Measurements from ENCODE around the gene PAK4.

PAK4 gene

DNA sequence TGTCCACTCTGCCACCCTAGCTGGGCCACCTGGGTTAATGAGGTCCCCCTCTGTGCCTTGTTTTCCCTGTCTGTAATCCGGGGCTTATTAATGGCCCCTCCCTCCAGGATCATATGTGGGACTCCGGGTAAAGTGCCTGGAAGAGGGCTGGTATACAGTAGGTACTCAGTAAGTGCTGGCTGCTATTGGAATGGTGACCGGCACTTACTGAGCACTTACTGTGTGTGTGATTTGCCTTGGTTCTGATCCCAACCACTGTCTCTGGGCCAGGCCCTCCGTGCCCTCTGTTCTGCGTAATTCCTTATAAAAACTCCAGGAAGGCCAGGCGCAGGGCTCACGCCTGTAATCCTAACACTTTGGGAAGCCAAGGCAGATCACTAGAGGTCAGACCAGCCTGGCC is 40.3 kb downstream of the PAK4 start:
- no peak for DNase-seq (ENCODE audit: low read depth, low spot score)

DNA sequence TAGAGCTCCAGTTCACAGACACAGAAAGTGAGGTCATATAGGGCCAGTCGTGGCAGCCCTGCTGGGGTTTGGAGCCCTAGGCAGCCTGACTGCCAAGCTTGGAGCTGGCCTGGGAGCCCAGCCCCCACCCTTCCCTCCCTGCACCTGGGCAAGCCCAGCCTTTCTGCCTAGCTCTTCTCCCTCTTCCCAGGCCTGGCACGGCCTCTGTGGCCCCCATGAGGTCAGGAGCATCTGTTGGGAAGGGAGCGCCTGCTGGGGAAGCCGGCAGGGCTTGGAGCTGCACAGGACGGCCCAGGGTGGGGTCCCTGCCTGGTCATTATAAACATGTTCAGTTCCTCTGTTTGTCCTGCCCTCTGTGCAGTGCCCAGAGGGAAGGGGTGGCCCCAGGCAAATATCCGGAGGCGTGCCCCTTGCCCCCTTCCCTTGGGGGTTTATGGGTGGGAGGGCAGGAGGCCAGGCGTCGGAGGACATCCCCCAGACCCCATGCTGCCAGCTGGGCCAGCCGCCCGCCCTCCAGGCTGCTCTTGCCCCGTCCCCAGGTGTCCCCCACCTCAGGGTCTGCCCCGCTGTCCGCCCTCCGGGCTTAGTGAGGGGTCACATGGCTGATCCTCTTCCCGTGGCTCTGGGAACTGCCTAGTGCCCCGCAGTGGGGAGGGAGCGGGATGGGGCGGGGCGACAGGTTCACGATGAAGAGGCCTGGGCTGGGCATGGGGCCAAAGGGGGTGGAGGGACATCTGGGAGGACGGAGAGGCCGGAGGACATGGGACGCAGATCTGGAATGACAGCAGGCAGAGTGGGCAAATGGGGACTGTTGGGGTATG is 41.2 kb downstream of the PAK4 start:
- DNase-seq (ENCODE audit: low read depth, low spot score): no peak

DNA sequence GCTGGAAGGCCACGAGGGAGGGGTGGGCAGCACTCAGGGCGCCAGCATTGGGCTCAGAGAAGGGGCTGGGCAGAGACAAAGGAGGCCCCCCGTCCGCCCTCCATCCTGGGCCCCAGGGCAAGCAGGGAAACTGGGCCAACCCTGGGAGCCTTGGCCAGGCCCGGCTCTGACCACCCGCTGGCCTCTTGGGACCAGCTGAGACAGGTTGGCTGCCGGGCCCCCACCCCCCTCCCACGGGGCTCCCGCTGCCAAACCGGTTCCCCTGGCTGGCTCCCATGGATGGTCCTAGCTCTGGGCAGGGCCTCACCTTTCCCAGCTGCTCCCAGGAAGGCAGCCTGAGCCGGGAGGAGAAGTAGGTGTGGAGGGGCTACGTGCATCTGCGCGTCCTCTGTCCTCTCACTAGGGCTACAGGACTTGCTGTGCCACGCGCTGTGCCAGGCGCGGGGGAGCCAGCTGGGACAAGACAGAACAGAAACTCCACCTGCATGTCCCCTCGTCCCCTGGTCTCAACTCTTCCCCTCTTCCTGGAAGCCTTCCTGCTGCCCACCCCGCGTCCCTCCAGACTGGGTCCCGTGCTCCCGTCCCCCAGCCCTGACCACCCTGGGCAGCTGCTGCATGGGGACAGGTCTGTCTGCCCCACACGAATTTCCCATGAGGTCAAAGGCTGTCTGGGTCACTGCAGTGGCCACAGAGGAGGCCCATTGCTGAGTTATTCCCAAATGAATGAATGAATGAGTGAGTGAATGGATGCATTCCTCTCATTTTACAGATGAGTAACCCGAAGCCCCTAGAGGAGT is 42.1 kb downstream of the PAK4 start:
- no peak for DNase-seq (ENCODE audit: low read depth, low spot score)

DNA sequence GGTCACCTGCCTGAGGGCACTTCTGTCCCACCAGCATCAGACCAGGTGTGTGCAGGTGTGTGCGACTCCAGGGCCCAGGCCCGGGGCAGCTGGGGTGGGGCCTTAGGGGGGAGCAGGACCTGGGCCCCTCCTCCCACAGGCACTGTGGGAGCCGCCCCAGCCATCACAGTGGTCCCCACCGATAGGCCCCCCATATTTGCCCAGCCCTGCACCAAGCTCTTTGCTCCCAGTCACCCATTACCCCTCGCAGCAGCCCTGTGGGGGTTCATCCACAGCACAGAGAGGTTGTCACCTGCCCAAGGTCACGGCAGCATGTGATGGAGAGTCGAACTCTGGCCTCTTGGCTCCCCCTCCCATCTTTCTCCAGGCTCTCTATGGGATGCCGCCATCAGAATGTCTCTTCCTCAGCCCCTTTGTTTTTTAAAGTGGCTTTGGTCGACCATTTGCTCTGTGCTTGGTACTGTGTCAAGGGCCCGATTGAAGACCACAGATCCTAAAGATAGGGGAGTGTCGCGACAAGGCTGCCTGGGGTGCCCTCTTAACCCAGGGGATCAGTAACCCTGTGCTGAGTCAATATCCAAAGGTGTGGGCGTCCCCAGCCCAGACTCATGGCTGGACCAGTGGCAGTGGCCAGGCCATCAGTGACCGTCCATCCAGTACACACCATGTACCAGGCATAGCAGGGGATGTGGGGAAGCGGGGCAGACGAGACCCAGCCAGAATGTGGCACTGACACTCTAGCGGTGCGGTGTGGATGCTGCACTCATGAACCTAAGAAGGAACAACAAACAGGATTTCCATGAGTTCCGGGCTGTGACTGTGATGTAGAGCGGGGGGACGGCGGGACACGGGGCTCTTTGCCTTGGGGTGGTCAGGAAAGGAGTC is 42.9 kb downstream of the PAK4 start:
- no peak for DNase-seq (ENCODE audit: low read depth, low spot score)

DNA sequence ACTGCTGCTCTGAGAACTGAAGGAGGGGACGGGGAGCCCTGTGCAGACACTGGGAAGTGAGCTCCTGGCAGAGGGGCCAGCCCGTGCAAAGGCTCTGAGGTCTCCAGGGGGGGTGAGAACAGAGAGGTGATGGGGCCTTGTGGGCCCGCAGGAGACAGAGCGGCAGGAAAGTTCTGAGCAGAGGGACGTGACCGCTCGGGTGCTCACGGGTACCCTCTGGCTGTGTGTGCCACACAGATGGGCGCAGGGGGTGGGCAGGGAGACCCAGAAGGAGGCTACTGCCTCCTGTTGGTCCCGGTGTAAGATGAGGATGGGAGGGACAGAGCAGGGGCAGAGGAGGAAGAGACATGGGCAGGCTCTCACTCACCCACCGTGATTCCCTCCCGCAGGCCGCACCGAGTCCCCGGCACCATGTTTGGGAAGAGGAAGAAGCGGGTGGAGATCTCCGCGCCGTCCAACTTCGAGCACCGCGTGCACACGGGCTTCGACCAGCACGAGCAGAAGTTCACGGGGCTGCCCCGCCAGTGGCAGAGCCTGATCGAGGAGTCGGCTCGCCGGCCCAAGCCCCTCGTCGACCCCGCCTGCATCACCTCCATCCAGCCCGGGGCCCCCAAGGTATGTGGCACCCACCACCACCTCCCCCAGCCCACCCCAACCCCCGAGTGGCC is 43.7 kb downstream of the PAK4 start:
- DNase-seq (ENCODE audit: low read depth, low spot score): no peak

DNA sequence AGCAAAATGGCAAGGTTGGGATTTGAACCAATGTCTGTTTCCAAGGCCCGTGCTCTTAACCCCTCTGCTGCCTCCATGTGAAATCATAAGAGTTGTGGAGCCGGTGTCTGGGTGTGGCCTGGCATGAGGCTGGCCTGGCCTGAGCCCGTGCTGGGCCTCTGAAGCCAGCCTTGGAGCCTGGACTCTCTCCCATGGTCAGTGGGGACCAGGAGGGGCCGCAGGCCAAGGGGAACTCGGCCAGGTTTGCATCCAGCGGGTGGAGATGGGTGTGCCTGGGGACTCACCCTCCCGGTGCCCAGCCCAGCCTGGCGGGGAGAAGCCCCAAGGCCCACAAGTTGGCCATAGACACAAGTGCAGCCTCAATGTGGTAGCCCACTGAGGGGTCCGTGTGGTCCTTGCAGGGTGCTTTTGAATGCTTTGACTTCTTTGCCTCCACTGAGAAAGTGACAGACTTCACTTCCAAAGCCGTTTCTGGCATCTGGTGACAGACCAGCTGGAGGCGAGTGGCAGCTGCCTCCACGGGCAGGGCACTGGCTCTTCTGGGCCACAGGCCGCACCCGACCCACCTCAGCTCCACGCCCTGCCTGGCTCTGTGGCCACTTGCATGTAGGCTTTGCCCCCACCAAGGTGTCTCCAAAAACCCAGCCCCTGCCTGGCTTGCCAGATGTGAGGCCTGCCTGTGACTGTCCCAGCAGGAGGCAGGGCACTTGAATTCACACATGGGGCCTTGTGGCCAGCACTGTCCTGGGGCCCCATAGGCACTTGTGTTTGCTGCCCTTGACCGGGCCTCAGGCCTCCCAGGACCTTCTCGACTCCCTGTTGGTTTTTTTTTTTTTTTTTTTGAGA is 45.0 kb downstream of the PAK4 start:
- DNase-seq (ENCODE audit: low read depth, low spot score): no peak

DNA sequence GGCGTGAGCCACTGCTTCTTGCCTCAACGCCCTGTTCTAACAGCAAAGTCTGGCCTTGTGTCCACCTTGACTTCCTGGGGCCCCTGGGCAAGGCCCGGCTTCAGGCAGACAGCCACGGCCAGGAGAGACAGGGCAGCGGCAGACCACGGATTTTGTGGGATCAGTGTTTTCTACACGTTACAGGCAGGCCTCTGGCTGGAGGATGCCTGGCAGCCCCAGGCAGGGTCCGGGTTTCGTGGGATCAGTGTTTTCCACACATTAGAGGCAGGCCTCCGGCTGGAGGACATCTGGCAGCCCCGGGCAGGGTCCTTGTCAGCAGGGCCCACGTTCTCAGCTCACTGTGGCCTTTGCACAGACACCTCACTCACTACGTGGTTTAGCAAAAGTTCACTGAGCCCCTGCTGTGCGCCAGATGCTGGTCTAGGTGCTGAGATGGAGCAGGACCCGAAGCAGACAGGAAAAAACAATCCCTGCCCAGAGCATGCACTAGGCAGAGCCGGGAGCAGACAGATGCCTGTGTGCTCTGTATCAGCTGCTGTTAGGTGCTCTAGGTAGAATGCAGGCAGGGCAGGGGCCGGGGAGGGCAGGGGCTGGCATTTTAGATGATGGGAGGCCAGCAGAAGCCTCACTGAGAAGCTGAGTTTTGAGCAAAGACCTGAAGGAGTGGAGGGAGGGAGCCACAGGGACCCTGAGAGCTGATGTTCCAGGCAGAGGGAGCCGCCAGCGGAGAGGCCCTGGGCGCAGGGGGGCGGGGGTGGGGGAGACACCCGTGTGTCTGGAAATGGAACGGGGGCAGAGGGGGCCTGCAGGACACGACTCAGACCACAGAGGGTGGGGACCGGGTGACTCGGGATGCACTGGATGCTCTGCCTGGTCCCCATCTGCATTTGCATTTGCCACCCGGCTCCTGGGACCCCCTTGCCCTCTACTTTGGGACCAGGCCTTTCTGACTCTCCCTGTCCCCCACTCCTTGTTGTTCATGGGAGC is 46.2 kb downstream of the PAK4 start:
- DNase-seq (ENCODE audit: low read depth, low spot score): no peak

DNA sequence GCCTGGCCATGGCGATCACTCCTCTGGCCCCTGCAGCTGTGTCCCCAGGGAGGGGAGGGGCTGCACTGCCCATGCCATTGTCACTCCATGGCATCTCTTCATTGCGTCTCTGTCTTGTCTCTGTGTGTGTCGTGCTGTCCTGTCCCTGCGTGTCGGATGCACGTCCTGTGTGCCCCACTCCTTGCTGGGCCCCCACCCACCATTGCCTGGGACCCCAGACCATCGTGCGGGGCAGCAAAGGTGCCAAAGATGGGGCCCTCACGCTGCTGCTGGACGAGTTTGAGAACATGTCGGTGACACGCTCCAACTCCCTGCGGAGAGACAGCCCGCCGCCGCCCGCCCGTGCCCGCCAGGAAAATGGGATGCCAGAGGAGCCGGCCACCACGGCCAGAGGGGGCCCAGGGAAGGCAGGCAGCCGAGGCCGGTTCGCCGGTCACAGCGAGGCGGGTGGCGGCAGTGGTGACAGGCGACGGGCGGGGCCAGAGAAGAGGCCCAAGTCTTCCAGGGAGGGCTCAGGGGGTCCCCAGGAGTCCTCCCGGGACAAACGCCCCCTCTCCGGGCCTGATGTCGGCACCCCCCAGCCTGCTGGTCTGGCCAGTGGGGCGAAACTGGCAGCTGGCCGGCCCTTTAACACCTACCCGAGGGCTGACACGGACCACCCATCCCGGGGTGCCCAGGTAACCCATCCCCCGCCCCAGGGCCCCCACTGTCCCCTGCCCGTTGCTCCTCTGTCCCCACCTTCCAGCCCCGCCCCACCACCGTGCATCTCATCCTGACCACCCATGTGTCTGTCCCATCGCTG is 47.3 kb downstream of the PAK4 start:
- no peak for DNase-seq (ENCODE audit: low read depth, low spot score)

DNA sequence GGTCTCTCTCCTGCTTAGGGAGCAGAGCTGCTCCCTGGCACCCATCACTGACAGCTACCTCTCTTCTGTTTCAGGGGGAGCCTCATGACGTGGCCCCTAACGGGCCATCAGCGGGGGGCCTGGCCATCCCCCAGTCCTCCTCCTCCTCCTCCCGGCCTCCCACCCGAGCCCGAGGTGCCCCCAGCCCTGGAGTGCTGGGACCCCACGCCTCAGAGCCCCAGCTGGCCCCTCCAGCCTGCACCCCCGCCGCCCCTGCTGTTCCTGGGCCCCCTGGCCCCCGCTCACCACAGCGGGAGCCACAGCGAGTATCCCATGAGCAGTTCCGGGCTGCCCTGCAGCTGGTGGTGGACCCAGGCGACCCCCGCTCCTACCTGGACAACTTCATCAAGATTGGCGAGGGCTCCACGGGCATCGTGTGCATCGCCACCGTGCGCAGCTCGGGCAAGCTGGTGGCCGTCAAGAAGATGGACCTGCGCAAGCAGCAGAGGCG is 48.0 kb downstream of the PAK4 start:
- no peak for DNase-seq (ENCODE audit: low read depth, low spot score)

DNA sequence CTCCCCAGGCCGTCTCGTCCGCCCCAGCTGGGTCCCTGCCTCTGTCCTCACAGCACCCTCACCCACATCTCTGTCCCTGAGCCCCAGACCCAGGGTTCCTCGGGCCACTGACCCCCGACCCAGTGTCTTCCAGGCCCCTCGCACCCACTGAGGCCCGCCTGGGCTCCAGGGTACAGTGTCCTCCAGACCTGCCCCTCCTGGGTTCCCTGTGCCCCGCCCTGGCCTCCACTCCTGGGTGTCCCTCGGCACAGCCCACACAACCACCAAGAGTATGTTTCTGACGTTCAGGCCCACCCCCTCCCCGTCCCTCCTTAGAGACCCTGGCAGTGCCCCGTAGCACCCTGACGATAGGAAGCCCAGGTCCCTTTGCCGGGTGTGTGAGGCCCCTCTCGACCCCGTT is 48.6 kb downstream of the PAK4 start:
- no peak for DNase-seq (ENCODE audit: low read depth, low spot score)

DNA sequence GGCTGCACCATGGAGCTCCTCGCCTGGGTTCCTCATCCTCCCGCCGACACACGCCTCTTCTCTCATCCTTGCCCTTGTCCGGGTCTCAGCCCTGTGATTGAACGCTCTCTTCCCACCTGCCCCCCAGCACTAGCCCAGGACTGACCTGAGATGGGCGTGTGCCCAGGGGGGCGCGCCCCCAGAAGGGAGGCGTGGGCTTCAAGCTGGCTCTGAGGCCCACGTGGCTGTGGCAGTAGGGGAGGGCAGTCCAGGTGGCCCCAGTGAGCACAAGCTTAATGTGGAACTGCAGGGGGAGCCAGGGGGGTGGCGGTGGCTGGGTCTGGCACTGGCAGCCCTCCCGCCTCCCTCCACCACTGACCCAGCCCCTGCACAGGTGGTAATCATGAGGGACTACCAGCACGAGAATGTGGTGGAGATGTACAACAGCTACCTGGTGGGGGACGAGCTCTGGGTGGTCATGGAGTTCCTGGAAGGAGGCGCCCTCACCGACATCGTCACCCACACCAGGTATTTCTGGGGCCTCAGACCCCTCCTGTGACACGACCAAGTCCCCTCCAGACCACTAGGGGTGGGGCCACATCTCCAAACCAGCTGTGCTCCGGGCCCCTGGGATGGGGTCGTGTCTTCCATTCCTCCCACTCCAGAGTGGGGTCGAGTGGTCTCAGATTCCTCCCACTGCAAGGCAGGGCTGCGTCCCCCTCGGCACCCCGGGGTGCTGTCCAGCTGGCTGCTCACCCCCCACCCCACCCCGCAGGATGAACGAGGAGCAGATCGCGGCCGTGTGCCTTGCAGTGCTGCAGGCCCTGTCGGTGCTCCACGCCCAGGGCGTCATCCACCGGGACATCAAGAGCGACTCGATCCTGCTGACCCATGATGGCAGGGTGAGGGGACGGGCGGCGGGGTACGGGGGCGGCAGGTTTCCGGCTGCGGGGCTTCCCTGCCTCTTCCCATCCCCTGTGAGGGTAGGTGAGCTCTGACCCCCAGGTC is 49.3 kb downstream of the PAK4 start:
- no peak for DNase-seq (ENCODE audit: low read depth, low spot score)

DNA sequence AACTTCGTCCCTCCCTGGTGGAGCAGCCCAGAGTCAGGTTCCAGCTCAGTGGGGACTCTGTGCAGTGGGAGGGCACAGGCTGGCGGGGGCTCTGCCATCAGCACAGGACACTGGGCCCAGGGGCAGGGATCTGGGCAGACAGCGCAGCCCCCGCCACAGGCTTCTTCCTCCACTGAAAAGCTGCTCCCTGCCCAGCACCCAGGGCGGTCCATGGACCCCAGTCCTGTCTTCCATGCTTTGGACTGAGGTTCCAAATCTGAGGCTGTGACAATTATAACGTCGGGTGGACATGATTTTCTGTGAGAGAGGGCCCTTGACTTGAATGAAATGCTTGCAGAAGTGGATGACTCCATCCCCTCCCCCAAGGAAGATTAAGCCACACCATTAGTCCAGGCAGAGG is 50.0 kb downstream of the PAK4 start:
- DNase-seq (ENCODE audit: low read depth, low spot score): no peak

DNA sequence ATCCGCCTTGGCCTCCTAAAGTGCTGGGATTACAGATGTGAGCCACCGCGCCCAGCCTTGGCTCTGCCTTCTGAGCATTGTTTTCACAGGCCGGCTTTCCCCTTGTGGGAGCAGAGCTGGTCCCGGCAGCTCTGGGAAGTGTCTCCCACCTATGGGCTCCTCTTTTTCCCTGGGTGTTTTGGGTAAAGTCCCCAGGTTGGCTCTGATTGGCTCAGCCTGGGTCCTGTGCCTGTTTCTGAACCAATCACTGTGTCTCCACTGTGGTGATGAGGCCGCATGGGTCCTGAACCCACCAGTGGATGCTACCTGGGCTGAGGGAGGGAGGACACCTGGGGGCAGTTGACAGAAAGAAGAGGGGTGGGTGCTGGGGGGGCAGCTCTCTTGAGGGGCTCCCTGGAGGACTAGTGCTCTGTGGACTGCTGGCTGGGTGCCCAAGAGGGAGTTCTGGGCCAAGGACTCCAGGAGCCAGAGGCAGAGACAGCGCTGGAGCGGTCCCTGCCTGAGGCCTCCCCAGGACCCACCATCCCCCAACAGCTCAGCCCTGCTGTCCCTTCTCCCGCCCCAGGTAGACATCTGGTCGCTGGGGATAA is 51.6 kb downstream of the PAK4 start:
- DNase-seq (ENCODE audit: low read depth, low spot score): no peak

DNA sequence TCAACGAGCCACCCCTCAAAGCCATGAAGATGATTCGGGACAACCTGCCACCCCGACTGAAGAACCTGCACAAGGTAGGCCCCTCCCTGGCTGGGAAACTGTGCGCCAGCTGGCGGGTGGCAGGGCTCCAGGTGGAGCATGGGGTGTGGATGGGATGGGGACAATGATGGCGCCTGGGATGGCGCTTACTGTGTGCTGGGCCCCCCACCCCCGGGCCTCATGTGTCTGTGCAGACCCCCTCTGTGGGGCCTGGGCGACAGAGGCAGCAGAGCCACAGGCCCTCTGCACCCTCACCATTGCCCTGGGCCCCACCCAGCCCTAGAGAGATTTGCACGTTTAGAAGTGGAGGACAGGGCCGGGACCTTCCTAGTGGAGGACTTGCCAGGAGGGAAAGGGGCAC is 52.1 kb downstream of the PAK4 start:
- no peak for DNase-seq (ENCODE audit: low read depth, low spot score)

DNA sequence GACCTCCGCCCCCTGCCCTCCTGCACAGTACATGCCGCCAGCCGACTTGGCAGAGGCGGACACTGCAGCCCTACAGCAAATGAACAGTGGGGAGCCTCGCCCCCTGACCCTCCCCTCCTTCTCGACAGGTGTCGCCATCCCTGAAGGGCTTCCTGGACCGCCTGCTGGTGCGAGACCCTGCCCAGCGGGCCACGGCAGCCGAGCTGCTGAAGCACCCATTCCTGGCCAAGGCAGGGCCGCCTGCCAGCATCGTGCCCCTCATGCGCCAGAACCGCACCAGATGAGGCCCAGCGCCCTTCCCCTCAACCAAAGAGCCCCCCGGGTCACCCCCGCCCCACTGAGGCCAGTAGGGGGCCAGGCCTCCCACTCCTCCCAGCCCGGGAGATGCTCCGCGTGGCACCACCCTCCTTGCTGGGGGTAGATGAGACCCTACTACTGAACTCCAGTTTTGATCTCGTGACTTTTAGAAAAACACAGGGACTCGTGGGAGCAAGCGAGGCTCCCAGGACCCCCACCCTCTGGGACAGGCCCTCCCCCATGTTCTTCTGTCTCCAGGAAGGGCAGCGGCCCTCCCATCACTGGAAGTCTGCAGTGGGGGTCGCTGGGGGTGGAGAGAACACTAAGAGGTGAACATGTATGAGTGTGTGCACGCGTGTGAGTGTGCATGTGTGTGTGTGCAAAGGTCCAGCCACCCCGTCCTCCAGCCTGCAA is 52.9 kb downstream of the PAK4 start:
- no peak for DNase-seq (ENCODE audit: low read depth, low spot score)

DNA sequence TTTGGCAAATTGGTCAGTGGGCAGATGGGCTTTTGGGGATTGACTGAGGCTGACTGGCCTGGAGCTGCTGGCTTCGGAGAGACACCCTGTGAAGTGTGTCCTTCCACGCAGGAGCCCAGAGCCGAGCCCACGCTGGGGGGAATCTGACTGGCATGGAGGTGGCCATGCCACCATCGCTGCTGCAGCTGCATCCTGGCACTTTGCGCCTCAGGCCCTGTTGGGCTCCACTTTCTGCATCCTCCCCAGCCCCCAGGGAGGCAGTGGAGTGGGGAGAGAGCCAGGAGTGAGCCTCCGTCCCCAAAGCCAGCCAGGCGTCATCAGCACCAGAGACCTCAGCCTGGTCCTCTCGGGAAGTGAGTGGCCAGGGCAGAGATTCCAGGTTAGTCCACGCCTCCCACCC is 54.2 kb downstream of the PAK4 start:
- DNase-seq (ENCODE audit: low read depth, low spot score): no peak
